Limb (tissue), 2 donors: ENCODE data around the gene RPL39L.
"Not testable (repeated sequence)": the region's sequence is repeated elsewhere in the genome, so short reads cannot be mapped to it uniquely, and the experiment has no call there.

Source experiments
- DNase-seq, 2 donors: peaks; one replicate each; pipeline ENCODE4 v3.0.0-alpha.2; 2016; ENCODE audit errors: extremely low spot score in 2 of 2

Gene RPL39L

GRCh38 chr3:187139895-187140253, 578 bp upstream of the RPL39L start:
- DNase-seq: no peak

GRCh38 chr3:187136936-187137335, 2.4 kb downstream of the RPL39L start:
- no peak for DNase-seq

GRCh38 chr3:187136337-187136736, 3.0 kb downstream of the RPL39L start:
- no peak for DNase-seq

- not testable (repeated sequence) for DNase-seq
Measured at GRCh38 chr3:187135172-187135690, 4.1 kb downstream of the RPL39L start.

GRCh38 chr3:187133181-187133580, 6.1 kb downstream of the RPL39L start:
- DNase-seq: not testable (repeated sequence)

GRCh38 chr3:187132666-187133065, 6.6 kb downstream of the RPL39L start:
- DNase-seq: no peak

GRCh38 chr3:187131981-187132380, 7.3 kb downstream of the RPL39L start:
- no peak for DNase-seq

GRCh38 chr3:187130346-187131066, 8.8 kb downstream of the RPL39L start:
- no peak for DNase-seq

- no peak for DNase-seq
Measured at GRCh38 chr3:187125319-187126031, 13.8 kb downstream of the RPL39L start.

- DNase-seq: no peak
Measured at GRCh38 chr3:187122261-187122660, 17.0 kb downstream of the RPL39L start.

- no peak for DNase-seq
Measured at GRCh38 chr3:187120326-187120725, 19.0 kb downstream of the RPL39L start.

GRCh38 chr3:187114511-187114910, 24.8 kb downstream of the RPL39L start:
- DNase-seq: no peak

GRCh38 chr3:187112934-187113793, 26.1 kb downstream of the RPL39L start:
- DNase-seq: peak in 1 of 2 donors; percentile 15

GRCh38 chr3:187110156-187110555, 29.1 kb downstream of the RPL39L start:
- DNase-seq: no peak

GRCh38 chr3:187107989-187108388, 31.3 kb downstream of the RPL39L start:
- no peak for DNase-seq

GRCh38 chr3:187105700-187106099, 33.6 kb downstream of the RPL39L start:
- no peak for DNase-seq

- DNase-seq: peak in 1 of 2 donors; percentile 80
Measured at GRCh38 chr3:187104933-187105332, 34.4 kb downstream of the RPL39L start.

GRCh38 chr3:187104342-187104741, 35.0 kb downstream of the RPL39L start:
- DNase-seq: no peak

- no peak for DNase-seq
Measured at GRCh38 chr3:187103251-187103650, 36.0 kb downstream of the RPL39L start.

GRCh38 chr3:187102073-187102634, 37.1 kb downstream of the RPL39L start:
- DNase-seq: no peak
